T-helper 1 cell treated with Interleukin-12 subunit alpha and Interleukin-12 subunit beta and Interleukin-4 antibody, amounts not matched to agents 30 ng/mL and 1 ng/mL, for 36 hours (primary cell): ENCODE measurements around the gene FLT3LG. TPM values are rescaled to one million over a fixed set of nuclear protein-coding genes. Genes with fewer than 3 reads are reported as not detected.
"Not testable (repeated sequence)": the region's sequence is repeated elsewhere in the genome, so short reads cannot be mapped to it uniquely, and the experiment has no call there.

Source experiments
- intact Hi-C: fragments of 100-400 bp; cut with micrococcal nuclease; formaldehyde crosslinking; loops from one replicate; pipeline ENCODE4 v1.15.1; 2024
- total RNA-seq: library from RNA; stranded (reverse); gene quantifications from 2 replicates; pipeline ENCODE4 v1.2.3, GENCODE V29; 2022

FLT3LG gene
- total RNA-seq, 1 donor from 2014 or later = 325 TPM

DNA sequence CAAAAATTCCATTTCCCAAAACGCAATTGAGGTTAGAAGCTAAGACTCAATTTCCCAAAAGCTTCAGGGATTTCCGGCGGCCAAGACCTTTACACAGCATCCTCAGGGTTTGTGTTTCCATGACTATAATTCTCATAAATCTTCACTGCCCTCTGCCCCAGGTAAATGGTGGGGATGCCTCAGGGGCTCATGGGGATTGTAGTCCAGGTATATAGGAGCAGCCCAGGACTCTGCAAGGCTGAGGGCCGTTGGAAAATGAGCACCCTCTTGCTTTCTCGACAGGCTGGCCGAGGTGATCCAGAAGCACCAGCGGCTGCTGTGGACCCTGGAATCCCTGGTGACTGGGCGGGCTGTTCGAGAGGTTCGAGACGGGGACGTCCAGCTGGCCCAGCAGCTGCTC, 14.6 kb upstream of the FLT3LG start:
- intact Hi-C loops = no loop called here

DNA sequence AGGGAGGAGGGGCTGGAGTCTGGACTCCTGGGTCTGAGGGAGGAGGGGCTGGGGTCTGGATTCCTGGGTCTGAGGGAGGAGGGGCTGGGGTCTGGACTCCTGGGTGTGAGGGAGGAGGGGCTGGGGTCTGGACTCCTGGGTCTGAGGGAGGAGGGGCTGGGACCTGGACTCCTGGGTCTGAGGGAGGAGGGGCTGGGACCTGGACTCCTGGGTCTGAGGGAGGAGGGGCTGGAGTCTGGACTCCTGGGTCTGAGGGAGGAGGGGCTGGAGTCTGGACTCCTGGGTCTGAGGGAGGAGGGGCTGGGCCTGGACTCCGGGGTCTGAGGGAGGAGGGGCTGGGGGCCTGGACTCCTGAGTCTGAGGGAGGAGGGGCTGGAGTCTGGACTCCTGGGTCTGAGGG, 12.9 kb upstream of the FLT3LG start:
- intact Hi-C loops = not testable (repeated sequence)

DNA sequence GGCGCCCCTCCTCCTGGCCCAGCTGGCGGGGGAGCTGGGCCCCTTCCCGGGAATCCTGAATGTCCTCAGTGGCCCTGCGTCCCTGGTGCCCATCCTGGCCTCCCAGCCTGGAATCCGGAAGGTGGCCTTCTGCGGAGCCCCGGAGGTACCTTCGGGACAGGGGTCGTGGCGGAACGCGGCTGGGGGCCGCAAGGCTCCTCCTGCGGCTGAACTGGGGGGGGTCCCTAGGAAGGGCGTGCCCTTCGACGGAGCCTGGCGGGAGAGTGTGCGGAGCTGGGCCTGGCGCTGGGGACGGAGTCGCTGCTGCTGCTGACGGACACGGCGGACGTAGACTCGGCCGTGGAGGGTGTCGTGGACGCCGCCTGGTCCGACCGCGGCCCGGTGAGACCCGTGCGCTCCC, 12.4 kb upstream of the FLT3LG start:
- intact Hi-C loops = no loop called here

DNA sequence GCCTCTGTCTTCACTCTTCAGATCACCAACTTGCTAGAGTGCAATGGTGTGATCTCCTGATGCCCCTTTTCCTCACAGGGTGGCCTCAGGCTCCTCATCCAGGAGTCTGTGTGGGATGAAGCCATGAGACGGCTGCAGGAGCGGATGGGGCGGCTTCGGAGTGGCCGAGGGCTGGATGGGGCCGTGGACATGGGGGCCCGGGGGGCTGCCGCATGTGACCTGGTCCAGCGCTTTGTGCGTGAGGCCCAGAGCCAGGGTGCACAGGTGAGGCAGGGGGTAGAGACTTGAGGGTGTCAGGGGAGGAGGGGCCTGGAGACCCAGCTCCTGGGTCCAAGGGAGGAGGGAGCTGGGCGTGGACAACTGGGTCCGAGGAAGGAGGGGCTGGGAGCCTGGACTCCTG, 11.5 kb upstream of the FLT3LG start:
- intact Hi-C loops = no loop called here

DNA sequence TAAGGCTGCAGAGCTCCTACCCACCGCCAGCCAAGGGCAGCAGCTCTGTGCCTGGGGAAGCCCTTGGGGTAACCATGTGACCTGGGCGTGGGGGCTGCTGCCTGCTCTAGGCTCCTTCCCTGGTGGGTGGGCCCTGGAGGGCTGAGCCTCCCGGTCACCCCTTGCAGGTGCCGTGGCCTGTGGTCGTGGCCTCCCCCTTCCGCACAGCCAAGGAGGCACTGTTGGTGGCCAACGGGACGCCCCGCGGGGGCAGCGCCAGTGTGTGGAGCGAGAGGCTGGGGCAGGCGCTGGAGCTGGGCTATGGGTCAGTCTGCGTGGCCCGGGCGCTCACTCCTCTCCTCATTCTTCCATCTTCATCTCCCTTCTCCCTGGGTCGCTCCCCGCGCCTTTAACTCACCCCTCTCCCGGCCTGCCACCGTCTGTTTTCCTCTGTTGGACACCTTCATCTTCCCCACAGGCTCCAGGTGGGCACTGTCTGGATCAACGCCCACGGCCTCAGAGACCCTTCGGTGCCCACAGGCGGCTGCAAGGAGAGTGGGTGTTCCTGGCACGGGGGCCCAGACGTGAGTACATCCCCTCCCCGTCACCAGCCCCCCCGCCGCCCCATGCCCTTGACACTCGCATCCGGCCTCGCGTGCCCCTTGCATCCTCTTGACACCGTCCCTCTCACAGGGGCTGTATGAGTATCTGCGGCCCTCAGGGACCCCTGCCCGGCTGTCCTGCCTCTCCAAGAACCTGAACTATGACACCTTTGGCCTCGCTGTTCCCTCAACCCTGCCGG, 9.9 kb upstream of the FLT3LG start:
- intact Hi-C loops = no loop called here

DNA sequence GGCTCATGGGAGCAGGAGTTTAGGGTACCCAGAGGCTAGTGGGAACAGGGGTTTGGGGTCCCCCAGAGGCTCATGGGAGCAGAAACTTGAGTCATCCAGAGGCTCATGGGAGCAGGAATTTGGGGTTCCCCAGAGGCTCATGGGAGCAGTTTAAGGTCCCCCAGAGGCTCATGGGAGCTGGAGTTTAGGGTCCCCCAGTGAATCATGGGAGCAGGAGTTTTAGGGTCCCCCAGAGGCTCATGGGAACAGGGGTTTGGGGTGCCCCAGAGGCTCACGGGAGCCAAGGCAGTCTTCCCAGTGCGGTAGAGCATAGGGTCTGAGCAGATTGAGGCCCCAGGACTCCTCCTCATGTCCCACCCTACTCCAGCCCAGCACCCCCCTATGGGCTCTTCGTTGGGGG, 8.6 kb upstream of the FLT3LG start:
- intact Hi-C loops = no loop called here

DNA sequence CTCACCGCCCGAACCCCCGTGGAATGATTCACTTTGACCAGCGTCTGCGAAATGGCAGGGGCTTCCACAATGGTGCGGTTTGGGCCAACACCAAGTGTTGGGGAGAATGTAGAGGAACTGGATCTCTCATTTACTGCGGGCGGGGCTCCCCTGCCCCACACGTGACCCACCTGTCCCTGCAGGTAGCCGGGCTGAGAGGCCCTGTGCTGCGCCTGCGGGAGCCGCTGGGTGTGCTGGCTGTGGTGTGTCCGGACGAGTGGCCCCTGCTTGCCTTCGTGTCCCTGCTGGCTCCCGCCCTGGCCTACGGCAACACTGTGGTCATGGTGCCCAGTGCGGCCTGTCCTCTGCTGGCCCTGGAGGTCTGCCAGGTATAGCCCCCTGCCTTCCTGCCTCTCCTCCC, 5.8 kb upstream of the FLT3LG start:
- intact Hi-C loops = no loop called here

DNA sequence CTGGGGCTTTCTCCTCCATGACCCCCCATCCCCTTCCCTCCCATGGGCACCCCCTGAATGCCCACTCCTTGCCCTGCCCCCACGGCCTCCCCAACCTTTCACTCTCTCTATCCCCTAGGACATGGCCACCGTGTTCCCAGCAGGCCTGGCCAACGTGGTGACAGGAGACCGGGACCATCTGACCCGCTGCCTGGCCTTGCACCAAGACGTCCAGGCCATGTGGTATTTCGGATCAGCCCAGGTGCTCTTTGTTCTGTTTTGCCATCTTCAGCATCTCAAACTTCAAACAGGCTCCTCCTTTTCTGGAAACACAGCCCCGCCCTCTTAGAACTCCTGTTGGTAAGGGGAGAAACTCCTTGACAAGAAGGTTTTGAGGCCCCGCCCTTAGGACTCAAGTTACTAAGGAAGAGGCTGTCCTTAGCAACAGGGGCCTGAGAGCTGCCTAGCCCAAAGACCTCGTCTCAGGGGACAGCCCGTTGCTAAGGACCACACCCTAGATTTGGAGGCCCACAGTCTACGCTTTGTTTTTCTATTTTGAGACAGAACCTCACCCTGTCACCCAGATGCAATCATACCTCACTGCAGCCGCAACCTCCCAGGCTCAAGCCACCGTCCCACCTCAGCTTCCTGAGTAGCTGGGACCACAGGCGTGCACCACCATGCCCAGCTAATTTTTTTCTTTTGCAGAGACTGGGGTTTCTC, 5.1 kb upstream of the FLT3LG start:
- intact Hi-C loops = loop anchor here (1.0 kb wide), 5 partner anchors 16 to 243 kb away; partner anchors contain the start of genes ALDH16A1 and RPS11

DNA sequence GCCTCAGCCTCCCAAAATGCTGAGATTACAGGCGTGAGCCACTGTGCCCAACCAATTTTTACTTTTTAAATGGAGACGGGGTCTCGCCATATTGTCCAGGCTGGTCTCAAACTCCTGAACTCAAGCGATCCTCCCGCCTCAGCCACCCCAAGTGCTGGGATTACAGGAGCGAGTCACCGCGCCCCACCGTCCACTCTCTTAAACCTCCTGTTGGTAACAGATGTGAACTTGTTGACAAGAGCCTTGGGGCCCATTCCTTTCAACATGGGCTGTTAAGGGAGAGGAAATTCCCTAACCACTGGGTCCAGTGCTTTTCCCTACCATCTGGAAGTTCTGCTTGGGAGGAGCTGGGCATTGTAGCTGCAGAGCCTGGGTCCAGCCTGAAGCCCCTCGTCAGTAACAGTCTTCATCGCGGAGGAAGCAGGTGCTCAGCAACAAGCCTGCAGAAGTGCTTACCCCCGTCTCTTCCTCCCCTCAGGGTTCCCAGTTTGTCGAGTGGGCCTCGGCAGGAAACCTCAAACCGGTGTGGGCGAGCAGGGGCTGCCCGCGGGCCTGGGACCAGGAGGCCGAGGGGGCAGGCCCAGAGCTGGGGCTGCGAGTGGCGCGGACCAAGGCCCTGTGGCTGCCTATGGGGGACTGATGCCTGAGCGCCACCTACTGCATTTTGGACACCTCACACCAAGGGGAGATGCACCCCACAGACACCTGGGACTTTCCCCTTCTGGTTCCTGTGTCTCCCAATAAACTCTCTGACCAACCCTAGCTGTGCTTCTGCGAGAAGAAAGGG, 4.0 kb upstream of the FLT3LG start:
- intact Hi-C loops = loop anchor here (1.0 to 5.0 kb wide), 8 partner anchors 17 to 244 kb away; partner anchors contain the start of genes ALDH16A1 and RPS11

DNA sequence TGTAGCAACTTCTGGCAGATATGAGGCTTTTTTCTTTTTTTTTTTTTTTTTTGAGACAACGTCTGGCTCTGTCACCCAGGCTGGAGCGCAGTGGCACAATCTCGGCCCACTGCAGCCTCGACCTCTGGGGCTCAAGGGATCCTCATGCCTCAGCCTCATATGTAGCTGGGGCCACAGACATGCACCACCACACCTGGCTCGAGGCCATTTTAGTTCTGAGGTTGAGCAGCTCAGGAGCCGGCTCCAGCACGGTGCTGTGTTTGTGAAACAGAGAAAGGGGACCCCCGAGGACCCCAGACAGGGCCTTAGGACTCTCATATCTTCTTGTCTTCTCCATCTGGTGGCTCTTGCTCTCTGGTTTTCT, 3.4 kb upstream of the FLT3LG start:
- intact Hi-C loops = loop anchor here (1.0 to 5.0 kb wide), 3 partner anchors 79 to 204 kb away; no protein-coding TSS in a partner anchor

DNA sequence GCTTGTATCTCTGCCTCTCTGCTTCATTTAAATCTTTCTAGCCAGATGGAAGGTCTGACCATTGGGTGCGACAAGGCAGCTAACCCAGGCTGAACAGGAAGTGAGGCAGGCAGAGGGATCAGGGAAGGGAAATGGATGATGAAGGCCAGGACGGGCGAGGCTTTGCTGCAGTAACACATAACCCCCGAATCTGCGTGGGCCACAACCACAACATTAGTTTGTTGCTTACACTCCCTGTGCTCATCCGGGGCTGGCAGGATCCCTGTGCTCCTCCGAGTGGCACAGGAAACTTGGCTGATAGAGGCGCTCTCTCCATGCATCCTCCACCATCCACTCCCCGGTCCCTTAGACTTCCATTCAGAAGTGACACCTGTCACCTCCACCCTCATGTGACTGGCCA, 1.1 kb upstream of the FLT3LG start:
- intact Hi-C loops = loop anchor here (5.0 kb wide), 1 partner anchor 141 kb away; no protein-coding TSS in a partner anchor

DNA sequence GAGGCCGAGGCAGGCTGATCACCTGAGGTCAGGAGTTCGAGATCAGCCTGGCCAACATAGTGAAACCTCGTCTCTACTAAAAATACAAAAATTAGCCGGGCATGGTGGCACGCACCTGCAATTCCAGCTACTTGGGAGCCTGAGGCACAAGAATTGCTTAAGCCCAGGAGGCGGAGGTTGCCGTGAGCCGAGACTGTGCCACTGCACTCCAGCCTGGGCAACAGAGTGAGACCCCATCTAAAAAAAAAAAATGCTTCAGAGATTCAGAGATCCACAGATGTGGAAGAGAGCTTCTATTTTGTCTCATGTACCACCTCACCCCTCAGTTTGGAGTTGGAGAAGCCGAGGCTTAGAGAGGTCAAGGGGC, 531 bp upstream of the FLT3LG start:
- intact Hi-C loops = loop anchor here (5.0 kb wide), 1 partner anchor 141 kb away; no protein-coding TSS in a partner anchor

DNA sequence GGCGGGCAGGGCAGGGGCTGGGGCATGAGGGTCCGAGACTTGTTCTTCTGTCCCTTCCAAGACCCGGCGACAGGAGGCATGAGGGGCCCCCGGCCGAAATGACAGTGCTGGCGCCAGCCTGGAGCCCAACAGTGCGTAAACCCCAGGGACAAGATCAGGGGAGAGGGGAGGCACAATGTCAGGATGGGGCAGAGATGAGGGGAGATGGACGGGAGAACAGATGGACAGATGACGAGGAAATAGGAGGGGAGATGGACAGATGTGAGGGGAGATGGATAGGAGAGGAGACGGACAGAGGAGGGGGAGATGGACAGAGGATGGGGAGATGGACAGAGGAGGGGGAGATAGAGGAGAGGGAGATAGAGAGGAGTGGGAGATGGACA, 518 bp downstream of the FLT3LG start:
- intact Hi-C loops = loop anchor here (1.0 to 5.0 kb wide), 11 partner anchors 13 to 403 kb away; partner anchors contain the start of genes AKT1S1, ALDH16A1, RPL13A and RPS11

DNA sequence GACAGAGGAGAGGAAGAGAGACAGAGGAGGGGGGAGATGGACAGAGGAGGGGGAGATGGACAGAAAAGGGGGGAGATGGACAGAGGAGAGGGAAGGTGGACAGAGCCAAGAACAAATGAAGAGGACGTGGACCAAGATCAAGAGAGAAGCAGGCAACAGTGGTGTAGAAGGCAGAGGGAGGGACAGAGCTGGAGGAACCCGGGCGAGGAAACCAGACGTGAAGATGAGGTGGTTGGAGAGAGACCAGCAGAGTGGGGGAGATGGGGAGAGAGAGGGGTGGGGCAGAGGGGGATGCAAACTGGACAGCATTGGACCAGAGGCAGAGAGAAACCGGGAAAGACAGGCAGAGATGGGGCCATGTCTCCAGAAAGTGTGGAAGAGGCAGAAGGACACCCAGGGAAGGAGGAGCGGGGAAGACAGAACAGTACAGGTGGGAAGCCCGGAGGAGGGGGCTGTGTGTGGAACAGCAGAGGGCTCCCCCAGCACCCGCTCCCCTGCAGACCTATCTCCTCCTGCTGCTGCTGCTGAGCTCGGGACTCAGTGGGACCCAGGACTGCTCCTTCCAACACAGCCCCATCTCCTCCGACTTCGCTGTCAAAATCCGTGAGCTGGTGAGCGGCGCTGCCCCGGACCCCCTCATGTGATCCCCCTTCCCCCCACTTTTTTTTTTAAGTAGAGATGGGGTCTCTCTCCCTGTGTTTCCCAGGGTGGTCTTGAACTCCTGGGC, 1.3 kb downstream of the FLT3LG start:
- intact Hi-C loops = loop anchor here (2.0 kb wide), 1 partner anchor 71 kb away; no protein-coding TSS in a partner anchor

DNA sequence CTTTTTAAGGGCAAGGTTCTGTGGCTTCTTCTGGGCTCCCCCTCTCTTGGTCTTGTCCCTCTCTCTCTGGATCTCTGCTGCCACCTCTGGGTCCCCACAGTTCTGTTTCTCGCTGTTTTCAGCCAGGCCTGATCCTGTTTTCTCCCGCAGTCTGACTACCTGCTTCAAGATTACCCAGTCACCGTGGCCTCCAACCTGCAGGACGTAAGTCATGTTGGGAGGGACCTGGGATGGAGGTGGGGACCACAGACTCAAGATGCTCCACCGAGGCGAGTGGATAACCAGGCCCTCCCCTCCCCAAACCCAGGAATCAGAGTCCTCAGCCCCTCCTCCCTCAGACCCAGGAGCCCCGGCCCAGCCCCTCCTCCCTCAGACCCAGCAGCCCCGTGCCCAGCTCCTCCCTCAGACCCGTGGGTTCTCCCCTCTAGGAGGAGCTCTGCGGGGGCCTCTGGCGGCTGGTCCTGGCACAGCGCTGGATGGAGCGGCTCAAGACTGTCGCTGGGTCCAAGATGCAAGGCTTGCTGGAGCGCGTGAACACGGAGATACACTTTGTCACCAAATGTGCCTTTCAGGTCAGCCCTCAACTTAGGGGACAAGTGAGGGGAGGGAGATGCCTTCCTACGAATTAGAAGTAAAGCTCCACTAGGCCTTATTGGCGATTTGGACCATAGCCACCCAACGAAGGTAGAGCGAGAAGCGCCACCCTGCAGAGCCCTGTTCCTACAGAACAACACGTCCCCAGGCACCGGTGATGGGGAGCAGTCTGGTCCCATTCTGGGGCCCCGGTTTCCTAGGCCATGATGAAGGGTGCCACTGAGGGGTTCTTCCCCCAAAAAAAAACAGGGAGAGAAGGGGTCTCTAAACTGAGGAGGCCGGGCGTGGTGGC, 2.2 kb downstream of the FLT3LG start:
- intact Hi-C loops = loop anchor here (1.0 to 2.0 kb wide), 4 partner anchors 71 to 250 kb away; no protein-coding TSS in a partner anchor

DNA sequence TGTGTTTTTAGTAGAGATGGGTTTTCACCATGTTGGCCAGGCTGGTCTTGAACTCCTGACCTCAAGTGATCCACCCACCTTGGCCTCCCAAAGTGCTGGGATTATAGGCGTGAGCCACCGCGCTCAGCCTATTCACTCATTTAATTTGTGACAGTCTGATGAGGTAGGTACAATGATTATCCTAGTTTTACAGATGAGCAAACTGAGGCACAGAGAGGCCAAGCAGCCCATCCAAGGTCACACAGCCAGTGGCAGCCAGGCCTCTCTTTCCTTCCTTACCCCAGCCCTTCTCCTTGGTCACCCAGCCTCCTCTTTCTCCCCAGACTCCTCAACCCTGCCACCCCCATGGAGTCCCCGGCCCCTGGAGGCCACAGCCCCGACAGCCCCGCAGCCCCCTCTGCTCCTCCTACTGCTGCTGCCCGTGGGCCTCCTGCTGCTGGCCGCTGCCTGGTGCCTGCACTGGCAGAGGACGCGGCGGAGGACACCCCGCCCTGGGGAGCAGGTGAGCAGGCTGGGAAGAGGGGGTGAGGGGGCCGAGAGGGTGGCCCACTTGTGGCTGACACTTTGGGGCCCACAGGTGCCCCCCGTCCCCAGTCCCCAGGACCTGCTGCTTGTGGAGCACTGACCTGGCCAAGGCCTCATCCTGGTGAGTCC, 6.1 kb downstream of the FLT3LG start:
- intact Hi-C loops = no loop called here

DNA sequence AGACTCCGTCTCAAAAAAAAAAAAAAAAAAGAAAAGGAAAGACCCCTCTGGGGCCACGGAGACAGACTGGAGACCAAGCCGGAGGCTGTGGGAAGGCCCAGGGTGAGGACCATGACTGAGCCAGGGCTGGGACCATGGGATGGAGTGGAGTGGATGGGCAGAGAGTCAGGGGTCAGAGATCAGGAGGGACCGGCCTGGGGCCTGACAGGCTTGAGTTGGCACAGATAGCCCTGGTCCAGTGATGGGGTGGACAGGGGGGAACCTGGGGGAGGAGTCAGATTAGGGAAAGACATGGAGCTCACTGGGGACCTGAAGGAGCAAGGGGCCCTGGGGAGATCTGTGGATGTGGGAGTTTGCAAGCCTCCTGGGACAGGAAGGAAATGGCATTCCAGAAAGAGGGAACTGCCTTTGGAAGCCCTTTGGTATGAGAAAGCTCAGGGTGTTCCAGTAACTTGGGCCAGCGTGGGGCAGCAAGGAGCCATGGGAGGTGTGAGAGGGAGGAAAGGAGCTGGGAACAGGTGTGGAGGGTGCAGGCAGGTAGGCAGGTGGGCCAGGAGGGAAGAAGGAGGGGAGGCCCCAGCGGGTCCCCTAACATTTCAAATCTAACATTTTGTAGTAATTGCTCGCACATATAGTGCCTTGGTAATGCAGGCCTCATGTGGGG, 7.1 kb downstream of the FLT3LG start:
- intact Hi-C loops = no loop called here

DNA sequence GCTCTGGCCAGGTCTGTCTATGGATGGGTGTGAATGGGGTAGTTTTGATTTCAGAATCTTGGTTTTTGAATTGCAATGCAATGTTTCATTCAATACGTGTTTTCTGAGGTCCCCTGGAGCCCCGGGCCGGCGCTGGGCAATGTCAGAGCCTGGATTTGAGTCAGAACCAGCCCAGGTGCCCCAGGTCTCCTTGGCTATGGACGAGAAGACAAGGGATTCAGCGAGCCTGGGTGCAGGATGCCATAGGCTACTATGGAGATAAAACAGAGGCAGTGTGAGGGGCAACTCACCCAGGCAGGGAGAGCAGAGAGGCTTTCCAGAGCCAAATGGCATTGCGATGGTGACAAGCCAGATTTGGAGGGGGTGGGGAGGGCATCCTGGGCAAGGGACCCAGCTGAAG, 12.2 kb downstream of the FLT3LG start:
- intact Hi-C loops = no loop called here
